PC-9 (cell line): Measurements from ENCODE around the gene TMEM51.

Experiments
- EZH2 ChIP-seq: fragments of 200-600 bp; sonication (generic); IDR thresholded peaks from 2 replicates; pipeline ENCODE4 v1.8.0; 2017; ENCODE audit warnings: antibody characterized with exemption, low read depth
- TF ChIP-seq, protein P1 (sequence below): fragments of 200-600 bp; sonication (generic); conservative IDR thresholded peaks from 2 replicates; pipeline ENCODE4 v1.6.1; 2017; ENCODE audit warnings: mixed run types, antibody characterized with exemption, mild to moderate bottlenecking, moderate library complexity

DNA sequence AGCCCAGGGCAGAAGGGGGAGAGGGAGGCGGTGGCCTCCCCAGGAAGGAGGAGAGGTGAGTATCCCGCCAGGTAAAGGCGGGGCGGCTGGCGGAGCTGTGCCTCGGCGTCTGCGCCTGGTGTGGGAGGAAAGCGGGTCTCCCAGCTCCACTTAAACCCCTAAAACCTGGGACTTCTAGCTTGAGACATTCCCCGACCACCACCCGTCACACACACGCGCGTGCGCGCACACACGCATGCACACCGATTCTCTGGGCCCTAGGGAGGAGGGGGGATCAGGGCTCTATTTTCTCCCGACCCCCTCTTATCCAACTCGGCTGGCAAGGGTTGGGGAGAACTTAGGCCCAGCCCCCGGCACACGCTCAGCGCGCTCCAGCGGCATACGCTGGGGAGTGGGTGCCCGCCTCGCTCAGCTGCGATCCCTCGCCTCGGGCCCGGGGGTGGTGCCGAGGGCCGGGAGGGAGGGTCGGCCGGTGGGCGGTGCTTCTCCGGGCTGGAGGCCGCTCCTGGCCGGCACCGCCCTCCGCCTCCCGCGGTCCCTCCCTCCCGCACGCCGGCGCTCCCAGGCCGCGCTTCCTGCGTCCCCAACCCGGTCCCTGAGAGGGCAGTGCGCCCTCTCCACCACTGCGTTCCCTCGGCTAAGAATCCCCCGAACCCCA, at the start of gene TMEM51:
- TF ChIP-seq, protein P1, sequence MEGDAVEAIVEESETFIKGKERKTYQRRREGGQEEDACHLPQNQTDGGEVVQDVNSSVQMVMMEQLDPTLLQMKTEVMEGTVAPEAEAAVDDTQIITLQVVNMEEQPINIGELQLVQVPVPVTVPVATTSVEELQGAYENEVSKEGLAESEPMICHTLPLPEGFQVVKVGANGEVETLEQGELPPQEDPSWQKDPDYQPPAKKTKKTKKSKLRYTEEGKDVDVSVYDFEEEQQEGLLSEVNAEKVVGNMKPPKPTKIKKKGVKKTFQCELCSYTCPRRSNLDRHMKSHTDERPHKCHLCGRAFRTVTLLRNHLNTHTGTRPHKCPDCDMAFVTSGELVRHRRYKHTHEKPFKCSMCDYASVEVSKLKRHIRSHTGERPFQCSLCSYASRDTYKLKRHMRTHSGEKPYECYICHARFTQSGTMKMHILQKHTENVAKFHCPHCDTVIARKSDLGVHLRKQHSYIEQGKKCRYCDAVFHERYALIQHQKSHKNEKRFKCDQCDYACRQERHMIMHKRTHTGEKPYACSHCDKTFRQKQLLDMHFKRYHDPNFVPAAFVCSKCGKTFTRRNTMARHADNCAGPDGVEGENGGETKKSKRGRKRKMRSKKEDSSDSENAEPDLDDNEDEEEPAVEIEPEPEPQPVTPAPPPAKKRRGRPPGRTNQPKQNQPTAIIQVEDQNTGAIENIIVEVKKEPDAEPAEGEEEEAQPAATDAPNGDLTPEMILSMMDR = no peak
- TF ChIP-seq EZH2 = no peak
